Esophagus muscularis mucosa (tissue), 4 donors: ENCODE measurements around the gene CEP131.

Experiments
- CTCF ChIP-seq, 3 experiments: fragments of 200-600 bp in 2 of 3; fragments of 450-650 bp in 1 of 3; sonication (generic) in 2 of 3; IDR thresholded peaks; one replicate each; pipeline ENCODE4 v1.5.1; 2017 to 2019; ENCODE audit warnings: antibody characterized with exemption in 3 of 3, mild to moderate bottlenecking in 2 of 3, moderate library complexity in 1 of 3
- EP300 ChIP-seq: sonication (generic); formaldehyde crosslinking; IDR thresholded peaks from one replicate; pipeline ENCODE4 v1.6.1; 2017; ENCODE audit warnings: antibody characterized with exemption
- POLR2A ChIP-seq: fragments of 450-650 bp; IDR thresholded peaks from one replicate; pipeline ENCODE4 v1.6.1; 2017; ENCODE audit warnings: antibody characterized with exemption, moderate library complexity, mild to moderate bottlenecking, low read depth
- POLR2AphosphoS5 ChIP-seq, 2 donors: sonication (generic); formaldehyde crosslinking; IDR thresholded peaks; one replicate each; pipeline ENCODE4 v1.6.1; 2017; ENCODE audit warnings: antibody characterized with exemption in 2 of 2

- TF ChIP-seq CTCF (IDR thresholded peaks at IDR 0.05) (no peak), POLR2A (no peak), EP300 (no peak), POLR2AphosphoS5 (IDR thresholded peaks at IDR 0.05) (no peak)
Observed at GRCh38 chr17:81213978-81214377, 8.8 kb downstream of the CEP131 start.
